Skeletal muscle tissue (tissue), 4 donors: ENCODE data around the gene CACNA2D3. TPM values are rescaled to one million over a fixed set of nuclear protein-coding genes. Genes with fewer than 3 reads are reported as not detected.

ENCODE experiments used
- H3K27ac ChIP-seq: one replicate; pipeline ENCODE4 v1.7.0; 2013; ENCODE audit warnings: mild to moderate bottlenecking, low read depth, low read length, inconsistent platforms
- H3K27me3 ChIP-seq, 3 donors: one replicate each; pipeline ENCODE4 v1.7.0; 2013; ENCODE audit warnings: low read length in 3 of 3; ENCODE audit not compliant: control insufficient read depth in 3 of 3, insufficient read depth in 3 of 3
- H3K36me3 ChIP-seq, 3 donors: one replicate each; pipeline ENCODE4 v1.7.0; 2013; ENCODE audit warnings: low read length in 3 of 3; ENCODE audit not compliant: control insufficient read depth in 3 of 3, insufficient read depth in 3 of 3
- H3K4me1 ChIP-seq, 3 donors: one replicate each; pipeline ENCODE4 v1.7.0; 2013; ENCODE audit warnings: low read length in 3 of 3, mild to moderate bottlenecking in 3 of 3; ENCODE audit not compliant: control insufficient read depth in 3 of 3, insufficient read depth in 3 of 3
- H3K4me3 ChIP-seq, 3 donors: one replicate each; pipeline ENCODE4 v1.7.0; 2013; ENCODE audit warnings: low read length in 3 of 3
- H3K9ac ChIP-seq, 3 donors: one replicate each; pipeline ENCODE4 v1.7.0; 2013; ENCODE audit warnings: low read length in 3 of 3, mild to moderate bottlenecking in 3 of 3, moderate library complexity in 2 of 3, low read depth in 1 of 3
- H3K9me3 ChIP-seq, 3 donors: one replicate each; pipeline ENCODE4 v1.7.0; 2013; ENCODE audit warnings: low read length in 3 of 3; ENCODE audit not compliant: control insufficient read depth in 3 of 3
- total RNA-seq: library from RNA; depleted of rRNA; stranded (reverse); fragments of >200 nt; gene quantifications from one replicate; pipeline ENCODE4 v1.2.3, GENCODE V29; 2014
- donor health status: Osteomylitis.

CACNA2D3 gene
- total RNA-seq, 1 donor from 2014 or later, result 3.1 TPM

GRCh38 chr3:54202651-54203248 lies 80.4 kb downstream of the CACNA2D3 start:
- Histone ChIP-seq H3K4me1 (no peaks in the 10 kb centered on the region), H3K27me3 (no peaks in the 10 kb centered on the region), H3K27ac (no peak overlapping the region), H3K9ac (no peak overlapping the region), H3K4me3 (no peak overlapping the region), H3K36me3 (no peaks in the 10 kb centered on the region), H3K9me3 (no peaks in the 10 kb centered on the region)

- Histone ChIP-seq H3K4me3 (no peak overlapping the region), H3K36me3 (no peaks in the 10 kb centered on the region), H3K27me3 (no peaks in the 10 kb centered on the region), H3K27ac (no peak overlapping the region), H3K4me1 (peaks cover 0 to 4% (median 3%) of the 10 kb centered on the region in 3 donors), H3K9ac (no peak overlapping the region), H3K9me3 (no peaks in the 10 kb centered on the region)
Measured at GRCh38 chr3:54206874-54207273, 84.5 kb downstream of the CACNA2D3 start.

DNA sequence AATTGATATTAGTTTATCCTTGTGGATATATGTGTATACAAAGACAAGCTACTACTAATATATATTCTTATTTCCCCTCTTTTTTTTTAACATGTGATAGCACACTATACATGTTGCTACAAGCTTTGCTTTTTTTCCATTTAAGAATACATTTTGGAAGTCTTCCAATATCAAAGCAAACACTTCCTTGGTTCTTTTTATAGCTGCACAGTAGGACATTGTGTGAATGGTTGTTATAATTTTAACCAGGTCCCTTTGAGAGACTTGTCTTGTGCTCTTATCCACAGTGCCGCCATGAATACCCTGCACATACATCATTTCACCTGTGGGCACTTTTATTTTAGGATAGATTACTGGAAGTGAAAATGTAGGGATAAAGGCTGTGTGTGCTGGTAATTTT lies 88.7 kb downstream of the CACNA2D3 start:
- H3K27ac ChIP-seq, result no peak overlapping the region
- H3K9me3 ChIP-seq, result no peaks in the 10 kb centered on the region
- H3K36me3 ChIP-seq, result no peaks in the 10 kb centered on the region
- H3K9ac ChIP-seq, result no peak overlapping the region
- H3K4me1 ChIP-seq, result peaks cover 0 to 19% (median 9%) of the 10 kb centered on the region in 3 donors
- H3K27me3 ChIP-seq, result no peaks in the 10 kb centered on the region
- no peak overlapping the region for H3K4me3 ChIP-seq

GRCh38 chr3:54212723-54213122 lies 90.4 kb downstream of the CACNA2D3 start:
- Histone ChIP-seq H3K27ac (no peak overlapping the region), H3K4me1 (peaks cover 0 to 19% (median 9%) of the 10 kb centered on the region in 3 donors), H3K9ac (no peak overlapping the region), H3K27me3 (no peaks in the 10 kb centered on the region), H3K9me3 (no peaks in the 10 kb centered on the region), H3K4me3 (no peak overlapping the region), H3K36me3 (no peaks in the 10 kb centered on the region)

DNA sequence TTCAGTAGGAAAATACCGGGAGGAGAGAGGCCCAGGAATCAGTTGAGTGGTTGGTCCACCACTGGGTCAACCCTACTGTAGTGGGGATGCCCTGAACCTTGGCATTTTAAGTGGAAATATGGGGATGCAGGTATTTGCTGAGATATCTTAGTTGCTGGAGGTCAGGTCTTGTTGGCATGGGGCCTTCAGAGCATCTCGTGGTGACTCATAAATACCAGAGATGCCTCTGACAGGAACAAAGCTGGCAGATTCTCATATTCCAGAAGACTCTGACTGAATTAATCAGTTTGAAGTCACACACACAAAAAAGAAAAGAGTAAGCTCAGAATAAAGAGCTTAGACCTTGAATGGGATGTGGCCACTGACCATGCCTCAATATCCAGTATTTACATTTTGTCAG lies 91.6 kb downstream of the CACNA2D3 start:
- Histone ChIP-seq H3K4me1 (peaks cover 0 to 19% (median 9%) of the 10 kb centered on the region in 3 donors), H3K27me3 (no peaks in the 10 kb centered on the region), H3K36me3 (no peaks in the 10 kb centered on the region), H3K9ac (no peak overlapping the region), H3K4me3 (no peak overlapping the region), H3K27ac (no peak overlapping the region), H3K9me3 (no peaks in the 10 kb centered on the region)

- Histone ChIP-seq H3K4me3 (no peak overlapping the region), H3K4me1 (peaks cover 0 to 19% (median 9%) of the 10 kb centered on the region in 3 donors), H3K9ac (no peak overlapping the region), H3K27me3 (no peaks in the 10 kb centered on the region), H3K9me3 (no peaks in the 10 kb centered on the region), H3K27ac (no peak overlapping the region), H3K36me3 (no peaks in the 10 kb centered on the region)
Measured at GRCh38 chr3:54214845-54215244, 92.5 kb downstream of the CACNA2D3 start.

GRCh38 chr3:54215521-54215920 lies 93.2 kb downstream of the CACNA2D3 start:
- H3K27ac ChIP-seq, result no peak overlapping the region
- no peak overlapping the region for H3K4me3 ChIP-seq
- H3K9me3 ChIP-seq, result no peaks in the 10 kb centered on the region
- no peak overlapping the region for H3K9ac ChIP-seq
- peaks cover 0 to 19% (median 9%) of the 10 kb centered on the region in 3 donors for H3K4me1 ChIP-seq
- no peaks in the 10 kb centered on the region for H3K27me3 ChIP-seq
- no peaks in the 10 kb centered on the region for H3K36me3 ChIP-seq

DNA sequence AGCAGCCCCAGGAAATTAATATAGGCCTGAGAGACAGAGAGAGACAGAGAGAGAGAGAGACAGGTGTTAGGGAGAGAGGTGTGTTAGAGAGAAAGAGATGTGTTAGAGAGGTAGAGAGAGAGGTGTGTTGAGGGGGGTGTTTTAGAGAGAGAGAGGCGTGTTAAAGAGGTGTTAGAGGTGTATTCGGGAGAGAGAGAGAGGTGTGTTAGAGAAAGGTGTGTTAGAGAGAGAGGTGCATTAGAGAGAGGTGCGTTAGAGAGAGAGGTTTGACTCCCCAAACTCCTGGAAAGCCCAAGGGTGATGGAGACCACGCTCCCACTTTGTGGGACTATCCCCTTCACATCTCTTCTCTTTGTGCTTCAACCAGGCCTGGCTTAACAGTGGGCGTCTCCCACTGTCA lies 95.5 kb downstream of the CACNA2D3 start:
- peaks cover 0 to 16% (median 5%) of the 10 kb centered on the region in 3 donors for H3K4me1 ChIP-seq
- no peaks in the 10 kb centered on the region for H3K9me3 ChIP-seq
- H3K4me3 ChIP-seq, result no peak overlapping the region
- H3K36me3 ChIP-seq, result no peaks in the 10 kb centered on the region
- no peak overlapping the region for H3K27ac ChIP-seq
- H3K27me3 ChIP-seq, result no peaks in the 10 kb centered on the region
- no peak overlapping the region for H3K9ac ChIP-seq

DNA sequence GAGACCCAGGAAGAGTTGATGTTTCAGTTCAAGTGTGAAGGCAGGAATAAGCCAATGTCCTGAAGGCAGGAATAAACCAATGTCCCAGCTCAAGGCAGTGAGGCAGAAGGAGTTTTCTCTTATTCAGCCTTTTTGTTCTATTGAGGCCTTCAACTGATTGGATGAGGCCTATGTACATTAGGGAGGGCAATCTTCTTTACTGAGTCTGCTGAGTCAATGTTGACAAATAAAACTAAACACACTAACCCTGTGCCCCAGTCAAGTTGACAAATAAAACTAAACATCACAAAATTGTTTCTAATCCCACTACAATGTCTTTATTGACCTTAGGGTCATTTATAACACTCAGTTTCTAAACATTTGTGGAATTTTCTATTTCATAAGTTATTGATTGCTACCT lies 100.0 kb downstream of the CACNA2D3 start:
- Histone ChIP-seq H3K4me3 (no peak overlapping the region), H3K4me1 (peaks cover 0 to 4% (median 0%) of the 10 kb centered on the region in 3 donors), H3K27me3 (no peaks in the 10 kb centered on the region), H3K9ac (no peak overlapping the region), H3K27ac (no peak overlapping the region), H3K9me3 (no peaks in the 10 kb centered on the region), H3K36me3 (no peaks in the 10 kb centered on the region)

GRCh38 chr3:54223063-54223462 lies 100.7 kb downstream of the CACNA2D3 start:
- Histone ChIP-seq H3K27me3 (no peaks in the 10 kb centered on the region), H3K9me3 (no peaks in the 10 kb centered on the region), H3K4me1 (peaks cover 0 to 4% (median 0%) of the 10 kb centered on the region in 3 donors), H3K27ac (no peak overlapping the region), H3K36me3 (no peaks in the 10 kb centered on the region), H3K9ac (no peak overlapping the region), H3K4me3 (no peak overlapping the region)
